GM12875 (cell line): ENCODE data around the gene MAP3K2.

ENCODE experiments used
- H3K4me3 ChIP-seq: one replicate; pipeline ENCODE4 v1.5.1; 2011; ENCODE audit warnings: low read depth, low read length, control low read depth
- TF ChIP-seq, protein P1 (sequence below): IDR thresholded peaks from 2 replicates; pipeline ENCODE4 v1.5.1; 2011; ENCODE audit warnings: low read depth, mild to moderate bottlenecking, control low read depth, inconsistent platforms, low read length, moderate library complexity, borderline replicate concordance; ENCODE audit not compliant: insufficient read depth

Gene MAP3K2

DNA sequence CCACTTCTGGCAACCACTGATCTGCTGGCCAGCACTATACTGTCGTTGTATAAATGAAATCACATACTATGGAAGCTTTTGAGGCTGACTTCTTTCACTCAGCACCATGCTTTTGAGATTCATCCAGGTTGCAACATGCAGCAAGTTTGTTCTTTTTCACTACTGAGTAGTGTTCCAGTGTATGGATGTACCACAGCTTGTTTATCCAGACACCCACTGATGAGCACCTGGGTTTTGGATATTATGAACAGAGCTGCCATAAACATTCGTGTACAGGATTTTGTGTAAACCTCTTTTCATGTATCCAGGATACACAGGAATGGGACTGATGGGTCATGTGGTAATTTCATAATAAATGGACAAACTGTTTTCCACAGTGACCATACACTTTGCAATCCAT lies 104.5 kb downstream of the MAP3K2 start:
- no peak overlapping the region for H3K4me3 ChIP-seq
- TF ChIP-seq, protein P1, sequence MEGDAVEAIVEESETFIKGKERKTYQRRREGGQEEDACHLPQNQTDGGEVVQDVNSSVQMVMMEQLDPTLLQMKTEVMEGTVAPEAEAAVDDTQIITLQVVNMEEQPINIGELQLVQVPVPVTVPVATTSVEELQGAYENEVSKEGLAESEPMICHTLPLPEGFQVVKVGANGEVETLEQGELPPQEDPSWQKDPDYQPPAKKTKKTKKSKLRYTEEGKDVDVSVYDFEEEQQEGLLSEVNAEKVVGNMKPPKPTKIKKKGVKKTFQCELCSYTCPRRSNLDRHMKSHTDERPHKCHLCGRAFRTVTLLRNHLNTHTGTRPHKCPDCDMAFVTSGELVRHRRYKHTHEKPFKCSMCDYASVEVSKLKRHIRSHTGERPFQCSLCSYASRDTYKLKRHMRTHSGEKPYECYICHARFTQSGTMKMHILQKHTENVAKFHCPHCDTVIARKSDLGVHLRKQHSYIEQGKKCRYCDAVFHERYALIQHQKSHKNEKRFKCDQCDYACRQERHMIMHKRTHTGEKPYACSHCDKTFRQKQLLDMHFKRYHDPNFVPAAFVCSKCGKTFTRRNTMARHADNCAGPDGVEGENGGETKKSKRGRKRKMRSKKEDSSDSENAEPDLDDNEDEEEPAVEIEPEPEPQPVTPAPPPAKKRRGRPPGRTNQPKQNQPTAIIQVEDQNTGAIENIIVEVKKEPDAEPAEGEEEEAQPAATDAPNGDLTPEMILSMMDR: no peak

DNA sequence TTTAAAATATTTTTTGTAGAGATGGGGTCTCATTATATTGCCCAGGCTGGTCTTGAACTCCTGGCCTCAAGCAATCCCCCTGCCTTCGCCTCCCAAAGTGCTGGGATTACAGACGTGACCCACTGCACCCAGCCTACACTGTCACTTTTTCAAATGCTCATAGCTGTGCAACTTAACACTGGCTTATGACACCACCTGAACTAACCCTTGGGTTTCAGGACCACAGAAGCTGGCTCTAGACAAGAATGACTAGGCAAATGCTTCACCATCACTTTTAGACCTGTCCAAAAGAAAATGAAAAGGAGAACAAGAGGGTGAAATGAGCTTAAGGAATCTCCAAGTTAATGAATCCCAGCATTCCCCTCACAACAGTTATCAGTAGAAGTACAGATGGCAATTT lies 107.1 kb downstream of the MAP3K2 start:
- TF ChIP-seq, protein P1: no peak
- H3K4me3 ChIP-seq: no peak overlapping the region

DNA sequence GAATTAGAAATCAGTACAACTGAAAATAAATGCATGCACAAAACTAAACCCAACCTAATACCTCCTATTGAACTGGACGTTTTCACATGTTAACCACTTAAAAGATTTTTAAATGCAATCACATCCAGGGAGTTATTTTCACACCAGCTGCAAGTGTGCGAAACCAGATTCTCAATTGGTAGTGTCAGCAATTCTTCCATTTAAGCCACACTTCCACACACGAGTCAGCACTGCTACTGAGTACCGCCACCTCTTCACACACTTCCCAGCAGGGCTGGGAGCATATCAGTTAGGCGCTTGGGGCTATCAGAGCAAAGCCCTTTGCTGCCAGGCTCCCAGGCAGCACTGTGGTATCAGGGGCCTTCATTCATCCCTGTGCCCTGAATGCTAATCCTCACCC lies 108.0 kb downstream of the MAP3K2 start:
- TF ChIP-seq, protein P1: no peak
- no peak overlapping the region for H3K4me3 ChIP-seq

DNA sequence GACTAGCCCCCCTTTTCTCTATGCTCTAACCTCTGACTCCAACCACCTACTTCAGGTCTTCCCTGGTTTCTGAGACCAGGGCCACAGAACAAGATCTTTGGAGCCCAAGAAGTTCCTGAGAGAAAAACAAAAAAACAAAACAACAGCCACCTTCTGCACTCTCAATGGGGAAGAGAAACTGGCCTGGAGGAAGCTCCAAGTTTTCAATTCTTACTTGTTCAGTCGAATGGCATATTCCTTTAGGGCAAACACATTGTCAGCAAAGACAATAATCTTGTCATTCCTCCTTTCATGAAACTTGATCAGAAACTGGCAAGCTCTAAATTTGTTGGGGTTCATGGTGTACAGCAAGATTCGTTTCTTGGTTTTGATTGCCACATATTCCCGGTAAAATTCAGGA lies 108.8 kb downstream of the MAP3K2 start:
- no peak overlapping the region for H3K4me3 ChIP-seq
- TF ChIP-seq, protein P1: no peak

DNA sequence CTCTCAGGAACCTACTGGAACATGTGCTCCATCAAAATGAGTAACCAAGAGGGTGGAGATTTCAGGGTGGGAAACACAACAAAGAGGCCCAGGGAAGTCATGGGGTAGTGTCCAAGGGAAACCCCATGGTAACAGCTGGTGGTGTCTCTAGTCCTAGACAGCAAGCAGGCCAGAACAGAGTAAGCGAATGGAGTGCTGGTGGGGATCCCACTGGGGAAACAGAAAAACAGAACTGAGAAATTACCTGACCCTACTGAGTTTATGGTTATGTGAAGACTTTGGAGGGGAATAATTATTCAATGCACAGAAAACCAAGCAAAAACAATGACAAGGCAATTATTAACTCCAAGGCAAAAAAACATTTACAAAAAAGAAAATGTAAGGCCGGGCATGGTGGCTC lies 110.7 kb downstream of the MAP3K2 start:
- TF ChIP-seq, protein P1: no peak
- H3K4me3 ChIP-seq: no peak overlapping the region

DNA sequence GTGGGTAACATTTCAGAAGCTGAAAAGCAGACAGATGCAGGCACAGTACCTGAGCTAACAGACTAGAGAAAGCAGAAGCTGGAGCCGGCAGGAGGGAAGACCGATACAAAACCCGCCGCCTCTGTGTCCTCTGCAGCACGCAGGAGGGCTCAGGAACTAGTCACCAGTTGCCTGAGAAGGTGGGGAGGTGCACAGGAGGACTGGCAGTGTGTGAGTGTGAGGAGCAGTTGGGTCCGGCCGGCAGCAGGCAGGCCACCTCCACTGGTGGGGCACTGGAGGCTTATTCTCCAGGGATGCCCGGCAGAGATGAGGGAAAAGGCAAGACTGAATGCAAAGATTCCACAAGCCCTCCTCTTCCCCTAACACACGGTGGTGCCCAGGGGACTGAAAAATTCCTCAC lies 112.0 kb downstream of the MAP3K2 start:
- H3K4me3 ChIP-seq: no peak overlapping the region
- TF ChIP-seq, protein P1: no peak

DNA sequence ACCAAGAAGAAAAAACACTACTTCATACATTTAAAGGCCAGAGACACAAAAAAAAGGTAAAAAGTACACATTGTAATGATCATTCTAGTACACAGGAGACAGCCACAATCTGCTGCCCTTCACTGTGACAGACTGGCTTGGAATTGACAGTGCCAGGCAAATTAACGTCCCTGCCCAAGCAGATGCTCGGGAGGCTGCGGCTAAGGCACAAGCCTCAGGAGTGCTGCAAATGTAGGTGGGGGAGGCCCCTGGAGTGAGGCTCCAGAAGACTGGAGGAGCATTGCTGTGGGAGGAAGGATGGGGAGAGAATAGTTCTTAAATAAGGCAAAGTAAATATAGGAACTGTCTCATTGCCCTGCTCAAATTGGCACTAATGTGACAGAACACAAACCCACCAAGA lies 112.4 kb downstream of the MAP3K2 start:
- TF ChIP-seq, protein P1: no peak
- no peak overlapping the region for H3K4me3 ChIP-seq
